Mesothelial cell of epicardium (in vitro differentiated cells): ENCODE measurements around the gene JAG2. TPM values are rescaled to one million over a fixed set of nuclear protein-coding genes. Genes with fewer than 3 reads are reported as not detected.

Experiments
- DNase-seq, 2 experiments: peaks; one replicate each; pipeline ENCODE4 v3.0.0; 2021; ENCODE audit warnings: low spot score in 2 of 2; ENCODE audit not compliant: unreplicated experiment in 2 of 2
- H3K27ac Mint-ChIP-seq: 2 replicates; pipeline ENCODE4 v1.8.0; 2021; ENCODE audit warnings: mixed read lengths
- H3K27me3 Mint-ChIP-seq: 2 replicates; pipeline ENCODE4 v1.8.0; 2021; ENCODE audit warnings: low read depth, mixed read lengths
- H3K36me3 Mint-ChIP-seq: 2 replicates; pipeline ENCODE4 v1.8.0; 2021; ENCODE audit warnings: mixed read lengths
- H3K4me1 Mint-ChIP-seq: 2 replicates; pipeline ENCODE4 v1.8.0; 2021; ENCODE audit warnings: mixed read lengths
- H3K4me3 Mint-ChIP-seq: 2 replicates; pipeline ENCODE4 v1.8.0; 2021; ENCODE audit warnings: mild to moderate bottlenecking, moderate library complexity, mixed read lengths
- H3K9me3 Mint-ChIP-seq: 2 replicates; pipeline ENCODE4 v1.8.0; 2021; ENCODE audit warnings: mixed read lengths
- CTCF ChIP-seq: fragments of 200-600 bp; sonication (generic); IDR thresholded peaks from one replicate; pipeline ENCODE4 v1.5.0; 2021; ENCODE audit warnings: antibody characterized with exemption; ENCODE audit not compliant: unreplicated experiment
- total RNA-seq: library from RNA; stranded (reverse); gene quantifications from 3 replicates; pipeline ENCODE4 v1.2.1, GENCODE V29; 2021

The JAG2 gene
- total RNA-seq, 1 donor from 2014 or later = 38.9 TPM

GRCh38 chr14:105206873-105207272 is 38.3 kb upstream of the JAG2 start:
- no peaks in the 10 kb centered on the region for H3K9me3 Mint-ChIP-seq
- no peaks in the 10 kb centered on the region for H3K4me1 Mint-ChIP-seq
- no peak overlapping the region for H3K27ac Mint-ChIP-seq
- H3K4me3 Mint-ChIP-seq = no peak overlapping the region
- no peak for DNase-seq
- H3K27me3 Mint-ChIP-seq = no peaks in the 10 kb centered on the region
- no peak for TF ChIP-seq CTCF
- H3K36me3 Mint-ChIP-seq = no peaks in the 10 kb centered on the region

GRCh38 chr14:105205673-105206208 is 37.2 kb upstream of the JAG2 start:
- Mint-ChIP-seq H3K4me3 (no peak overlapping the region), H3K27me3 (no peaks in the 10 kb centered on the region), H3K4me1 (no peaks in the 10 kb centered on the region), H3K36me3 (no peaks in the 10 kb centered on the region), H3K27ac (no peak overlapping the region), H3K9me3 (no peaks in the 10 kb centered on the region)
- TF ChIP-seq CTCF = no peak
- DNase-seq = no peak

- H3K4me1 Mint-ChIP-seq = no peaks in the 10 kb centered on the region
- no peaks in the 10 kb centered on the region for H3K36me3 Mint-ChIP-seq
- H3K27ac Mint-ChIP-seq = no peak overlapping the region
- TF ChIP-seq CTCF = no peak
- no peak for DNase-seq
- H3K4me3 Mint-ChIP-seq = no peak overlapping the region
- H3K27me3 Mint-ChIP-seq = no peaks in the 10 kb centered on the region
- H3K9me3 Mint-ChIP-seq = no peaks in the 10 kb centered on the region
These were observed 36.5 kb upstream of the JAG2 start for GRCh38 chr14:105204931-105205672.

- Mint-ChIP-seq H3K27ac (no peak overlapping the region), H3K9me3 (no peaks in the 10 kb centered on the region), H3K36me3 (no peaks in the 10 kb centered on the region), H3K4me3 (no peak overlapping the region), H3K27me3 (peaks cover 2% of the 10 kb centered on the region), H3K4me1 (no peaks in the 10 kb centered on the region)
- DNase-seq = no peak
- no peak for TF ChIP-seq CTCF
These were observed 35.8 kb upstream of the JAG2 start for GRCh38 chr14:105204206-105204930.

GRCh38 chr14:105203701-105204100 is 35.1 kb upstream of the JAG2 start:
- Mint-ChIP-seq H3K36me3 (no peaks in the 10 kb centered on the region), H3K27ac (no peak overlapping the region)

More at GRCh38 chr14:105203701-105204100, 35.1 kb upstream of the JAG2 start:
- Mint-ChIP-seq H3K4me1 (no peaks in the 10 kb centered on the region), H3K27me3 (peaks cover 5% of the 10 kb centered on the region), H3K9me3 (no peaks in the 10 kb centered on the region), H3K4me3 (no peak overlapping the region)
- no peak for DNase-seq
- no peak for TF ChIP-seq CTCF
